IMR-90 (cell line): ENCODE results near the gene GIT2. TPM values are rescaled to one million over a fixed set of nuclear protein-coding genes. Genes with fewer than 3 reads are reported as not detected.
A peak's percentile ranks its signal among the peaks of the same experiment; 100 is the strongest.

Experiments used
- ATAC-seq: fragments of 200-7000 bp; cut with Tn5 transposase; 2 replicates; pipeline ENCODE4 v1.9.1; 2020; ENCODE audit warnings: low read depth, mild to moderate bottlenecking, moderate library complexity
- BruUV-seq: library from RNA; stranded (reverse); fragments of 400-500 nt; replicated peaks from 2 replicates; lab custom pipeline; 2021; lab: Mats Ljungman, UMichigan
- CTCF ChIA-PET: fragments of 300-600 bp; formaldehyde crosslinking; extraction: SDS; loops from one replicate; lab custom pipeline; 2021; ENCODE audit warnings: antibody characterized with exemption; lab: Yijun Ruan, JAX
- POLR2A ChIA-PET: fragments of 300-600 bp; sonication (Branson Sonifier 250); formaldehyde crosslinking; loops from one replicate; lab custom pipeline; 2022; ENCODE audit warnings: antibody characterized with exemption; ENCODE audit not compliant: unreplicated experiment; lab: Charles Lee
- DNase-seq: peaks from one replicate; pipeline ENCODE4 v3.0.0; 2013
- H2AFZ ChIP-seq: replicated peaks from 2 replicates; pipeline ENCODE3; 2013; ENCODE audit warnings: low read length, mild to moderate bottlenecking; ENCODE audit not compliant: poor library complexity
- H2AK5ac ChIP-seq: 2 replicates; pipeline ENCODE4 v1.6.1; 2013; ENCODE audit warnings: low read depth, low read length, inconsistent platforms
- H2AK9ac ChIP-seq: replicated peaks from 2 replicates; pipeline ENCODE3; 2013; ENCODE audit warnings: mild to moderate bottlenecking, low read depth, low read length, moderate library complexity; ENCODE audit not compliant: poor library complexity
- H2BK120ac ChIP-seq: 2 replicates; pipeline ENCODE4 v1.6.1; 2013; ENCODE audit warnings: low read depth, low read length, inconsistent platforms
- H2BK15ac ChIP-seq: 3 replicates; pipeline ENCODE4 v1.6.1; 2013; ENCODE audit warnings: low read depth, low read length, inconsistent platforms
- H2BK20ac ChIP-seq: 2 replicates; pipeline ENCODE4 v1.6.1; 2013; ENCODE audit warnings: low read depth, mild to moderate bottlenecking, inconsistent platforms, low read length, moderate library complexity
- H2BK5ac ChIP-seq: 2 replicates; pipeline ENCODE4 v1.6.1; 2013; ENCODE audit warnings: mild to moderate bottlenecking, low read depth, low read length, inconsistent platforms; ENCODE audit not compliant: poor library complexity, severe bottlenecking
- H3K14ac ChIP-seq: replicated peaks from 2 replicates; pipeline ENCODE4 v1.6.1; 2013; ENCODE audit warnings: low read depth, low read length, inconsistent platforms
- H3K18ac ChIP-seq: 2 replicates; pipeline ENCODE4 v1.6.1; 2013; ENCODE audit warnings: low read depth, low read length, control low read depth
- H3K23ac ChIP-seq: 2 replicates; pipeline ENCODE4 v1.6.1; 2013; ENCODE audit warnings: low read depth, low read length, inconsistent platforms
- H3K27ac ChIP-seq: 2 replicates; pipeline ENCODE4 v1.5.1; 2013; ENCODE audit warnings: mild to moderate bottlenecking, control low read depth, low read length; ENCODE audit not compliant: insufficient read depth
- H3K27me3 ChIP-seq: 2 replicates; pipeline ENCODE4 v1.6.1; 2013; ENCODE audit warnings: low read length; ENCODE audit not compliant: control insufficient read depth, insufficient read depth
- H3K36me3 ChIP-seq: 2 replicates; pipeline ENCODE4 v1.6.1; 2013; ENCODE audit warnings: low read length, mixed read lengths; ENCODE audit not compliant: control insufficient read depth, insufficient read depth
- H3K4ac ChIP-seq: 2 replicates; pipeline ENCODE4 v1.6.1; 2013; ENCODE audit warnings: low read depth, low read length, inconsistent platforms
- H3K4me1 ChIP-seq: 2 replicates; pipeline ENCODE4 v1.6.1; 2013; ENCODE audit warnings: low read length, mixed read lengths; ENCODE audit not compliant: control insufficient read depth, insufficient read depth
- H3K4me2 ChIP-seq: 2 replicates; pipeline ENCODE4 v1.6.1; 2013; ENCODE audit warnings: low read depth, mild to moderate bottlenecking, control low read depth, low read length, moderate library complexity
- H3K4me3 ChIP-seq: 2 replicates; pipeline ENCODE4 v1.5.1; 2013; ENCODE audit warnings: low read depth, mild to moderate bottlenecking, control low read depth, low read length, moderate library complexity; ENCODE audit not compliant: insufficient read depth
- H3K56ac ChIP-seq: 2 replicates; pipeline ENCODE4 v1.6.1; 2013; ENCODE audit warnings: low read length, inconsistent platforms; ENCODE audit not compliant: insufficient read depth; ENCODE audit errors: extremely low read depth
- H3K79me1 ChIP-seq, 2 experiments: 2 replicates each; pipeline ENCODE4 v1.6.1; 2013; ENCODE audit warnings: low read length in 2 of 2, inconsistent platforms in 1 of 2, low read depth in 1 of 2
- H3K9ac ChIP-seq: 2 replicates; pipeline ENCODE4 v1.6.1; 2013; ENCODE audit warnings: low read depth, low read length, control low read depth
- H3K9me1 ChIP-seq: 2 replicates; pipeline ENCODE4 v1.6.1; 2013; ENCODE audit warnings: low read length, inconsistent platforms; ENCODE audit not compliant: insufficient read depth
- H3K9me3 ChIP-seq: 2 replicates; pipeline ENCODE4 v1.6.1; 2013; ENCODE audit warnings: low read length; ENCODE audit not compliant: control insufficient read depth, insufficient read depth
- H4K20me1 ChIP-seq: 2 replicates; pipeline ENCODE4 v1.6.1; 2013; ENCODE audit warnings: low read length, inconsistent platforms; ENCODE audit not compliant: insufficient read depth
- H4K5ac ChIP-seq: 2 replicates; pipeline ENCODE4 v1.6.1; 2013; ENCODE audit warnings: mild to moderate bottlenecking, low read depth, low read length, control low read depth
- H4K8ac ChIP-seq, 2 experiments: 2 replicates each; pipeline ENCODE4 v1.6.1; 2013; ENCODE audit warnings: low read depth in 2 of 2, low read length in 2 of 2, control low read depth in 1 of 2, inconsistent platforms in 1 of 2
- H4K91ac ChIP-seq: 2 replicates; pipeline ENCODE4 v1.6.1; 2013; ENCODE audit warnings: low read depth, low read length, inconsistent platforms; ENCODE audit not compliant: insufficient read depth
- CHD1 ChIP-seq: IDR thresholded peaks from 2 replicates; pipeline ENCODE4 v1.6.1; 2012; ENCODE audit warnings: low read depth, low read length, improper control_type of control experiment
- POLR2A ChIP-seq: IDR thresholded peaks from 2 replicates; pipeline ENCODE4 v1.6.1; 2012; ENCODE audit warnings: mild to moderate bottlenecking, low read depth, low read length
- RAD21 ChIP-seq: IDR thresholded peaks from 2 replicates; pipeline ENCODE4 v1.6.1; 2012; ENCODE audit warnings: low read length, improper control_type of control experiment
- RCOR1 ChIP-seq: IDR thresholded peaks from 2 replicates; pipeline ENCODE4 v1.6.1; 2012; ENCODE audit warnings: mild to moderate bottlenecking, low read length, improper control_type of control experiment; ENCODE audit not compliant: insufficient replicate concordance
- SMC3 ChIP-seq: fragments of 150-350 bp; IDR thresholded peaks from 2 replicates; pipeline ENCODE4 v1.6.1; 2016; ENCODE audit warnings: low read depth, mild to moderate bottlenecking, antibody characterized with exemption, low read length, moderate library complexity
- WGBS, 2 experiments: methylation state at CpG; one replicate each; pipeline versions ENCODE4 v1.1.5 to v1.1.7; 2013; ENCODE audit warnings: missing lambda C conversion rate in 2 of 2; ENCODE audit not compliant: insufficient read length in 1 of 2; ENCODE audit errors: extremely low coverage in 2 of 2; 5-methylcytosine and 5-hydroxymethylcytosine counted together
- dilution Hi-C: fragments of 300-500 bp; cut with HindIII; formaldehyde crosslinking; loops from one replicate; pipeline ENCODE4 v1.14.3; 2018; ENCODE audit warnings: low sequenced_read_pairs; ENCODE audit not compliant: unreplicated experiment
- in situ Hi-C: fragments of 300-500 bp; cut with MboI; formaldehyde crosslinking; loops from 3 replicates; pipeline ENCODE4 v1.14.3; 2019; ENCODE audit warnings: low sequenced_read_pairs, inconsistent platforms, mixed read lengths
- intact Hi-C: fragments of 100-400 bp; cut with micrococcal nuclease; formaldehyde crosslinking; loops from 2 replicates; pipeline ENCODE4 v1.10.0; 2022
- polyA plus RNA-seq, 3 experiments: library from polyadenylated mRNA; depleted of rRNA; stranded (reverse); fragments of >200 nt; gene quantifications; 2 replicates each; pipeline ENCODE4 v1.2.3, GENCODE V29; 2012; ENCODE audit warnings: low replicate concordance in 1 of 3
- total RNA-seq: library from RNA; depleted of rRNA; stranded (reverse); fragments of >200 nt; gene quantifications from 2 replicates; pipeline ENCODE4 v1.2.3, GENCODE V29; 2012
- TF ChIP-seq, protein P1 (sequence below): fragments of 150-350 bp; IDR thresholded peaks from 2 replicates; pipeline ENCODE4 v1.6.1; 2016; ENCODE audit warnings: low read depth, mild to moderate bottlenecking, low read length, moderate library complexity, borderline replicate concordance

GIT2 gene
- total and polyA plus RNA-seq, 2 of the 4 experiments (the other 2 are of a cell fraction), result 48.0 to 71.9 TPM

DNA sequence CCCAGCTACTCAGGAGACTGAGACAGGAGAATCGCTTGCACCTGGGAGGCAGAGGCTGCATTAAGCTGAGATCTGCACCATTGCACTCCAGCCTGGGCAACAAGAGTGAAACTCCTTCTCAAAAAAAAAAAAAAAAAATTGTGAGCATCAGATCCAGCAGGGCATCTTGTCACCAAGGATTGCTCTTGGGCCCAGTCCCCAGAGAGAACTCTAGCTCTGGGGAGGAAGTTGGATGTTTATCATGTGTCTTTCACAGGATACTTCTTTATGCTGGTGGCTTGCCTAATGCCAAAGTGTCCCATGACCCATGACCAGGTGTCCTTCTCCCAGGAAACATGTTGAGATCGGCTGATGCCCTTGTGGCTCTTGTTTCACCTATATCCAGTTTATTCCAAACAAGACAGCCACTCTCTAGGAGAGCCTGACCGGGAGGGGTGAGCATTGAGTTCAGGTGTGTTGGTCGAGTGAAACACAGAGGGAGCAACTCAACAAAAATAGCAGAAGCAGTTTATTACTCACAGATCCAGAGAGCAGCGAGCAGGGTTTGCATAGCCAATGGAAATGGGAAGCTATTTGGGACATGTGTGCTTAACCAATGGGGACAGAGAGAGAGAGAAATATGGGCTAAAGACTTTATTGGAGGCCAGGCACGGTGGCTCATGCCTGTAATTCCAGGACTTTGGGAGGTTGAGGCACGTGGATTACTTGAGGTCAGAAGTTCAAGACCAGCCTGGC is 102.7 kb downstream of the GIT2 start:
- H3K36me3 ChIP-seq, result no peaks in the 10 kb centered on the region
- dilution Hi-C loops (no loop called here), in situ Hi-C loops (no loop called here), intact Hi-C loops (no loop called here)
- H4K5ac ChIP-seq, result no peak overlapping the region
- no peaks in the 10 kb centered on the region for H4K20me1 ChIP-seq
- H4K91ac ChIP-seq, result no peak overlapping the region
- H3K4me2 ChIP-seq, result no peak overlapping the region
- POLR2A ChIA-PET, result no interaction called here
- no peak overlapping the region for H3K4me3 ChIP-seq
- ATAC-seq, result no peak
- no peak overlapping the region for H3K9ac ChIP-seq
- TF ChIP-seq POLR2A, result no peak
- TF ChIP-seq, protein P1, sequence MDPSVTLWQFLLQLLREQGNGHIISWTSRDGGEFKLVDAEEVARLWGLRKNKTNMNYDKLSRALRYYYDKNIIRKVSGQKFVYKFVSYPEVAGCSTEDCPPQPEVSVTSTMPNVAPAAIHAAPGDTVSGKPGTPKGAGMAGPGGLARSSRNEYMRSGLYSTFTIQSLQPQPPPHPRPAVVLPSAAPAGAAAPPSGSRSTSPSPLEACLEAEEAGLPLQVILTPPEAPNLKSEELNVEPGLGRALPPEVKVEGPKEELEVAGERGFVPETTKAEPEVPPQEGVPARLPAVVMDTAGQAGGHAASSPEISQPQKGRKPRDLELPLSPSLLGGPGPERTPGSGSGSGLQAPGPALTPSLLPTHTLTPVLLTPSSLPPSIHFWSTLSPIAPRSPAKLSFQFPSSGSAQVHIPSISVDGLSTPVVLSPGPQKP, result no peak
- no peak for TF ChIP-seq RAD21
- no peak for TF ChIP-seq CHD1
- TF ChIP-seq SMC3, result no peak
- no peak for TF ChIP-seq RCOR1
- H3K27ac ChIP-seq, result no peak overlapping the region
- H3K9me1 ChIP-seq, result peaks cover 4% of the 10 kb centered on the region; the same call in 1 of the 2 replicates
- H2BK120ac ChIP-seq, result no peak overlapping the region; the same call in 1 of the 2 replicates
- no peak overlapping the region for H2AK9ac ChIP-seq
- CTCF ChIA-PET, result no interaction called here
- H3K4ac ChIP-seq, result no peak overlapping the region
- no peak overlapping the region for H2BK5ac ChIP-seq
- no peaks in the 10 kb centered on the region for H3K79me1 ChIP-seq
- no peaks in the 10 kb centered on the region for H3K9me3 ChIP-seq
- no peak overlapping the region for H2AFZ ChIP-seq
- no peak for DNase-seq
- H2BK15ac ChIP-seq, result no peak overlapping the region
- H4K8ac ChIP-seq, result no peak overlapping the region
- H3K56ac ChIP-seq, result no peak overlapping the region
- no peak overlapping the region for H2BK20ac ChIP-seq
- H3K27me3 ChIP-seq, result no peaks in the 10 kb centered on the region; the same call in 1 of the 2 replicates
- no TSS peak for BruUV-seq
- 0 out of 2 replicates have a peak, but pooled peaks cover 3% of the 10 kb centered on the region for H3K4me1 ChIP-seq
- WGBS, 2 experiments, result 73% methylated on average over 2 of the region's 7 CpGs; no CpG with 5 or more reads in 1 of the 2 experiments
- no peak overlapping the region for H3K18ac ChIP-seq
- H3K14ac ChIP-seq, result 0 out of 2 replicates have a peak overlapping the region, but pooled peaks have one; percentile 47
- H2AK5ac ChIP-seq, result no peak overlapping the region
- H3K23ac ChIP-seq, result no peak overlapping the region
